ENCODE measurements around the gene TTC1. TPM values are rescaled to one million over a fixed set of nuclear protein-coding genes. Genes with fewer than 3 reads are reported as not detected.

TTC1 gene
- total and polyA plus RNA-seq, 2 of the 8 experiments (the other 6 are each of a cell fraction or from before 2014, with no cell fraction given) = 25.1 to 63.9 TPM

DNA sequence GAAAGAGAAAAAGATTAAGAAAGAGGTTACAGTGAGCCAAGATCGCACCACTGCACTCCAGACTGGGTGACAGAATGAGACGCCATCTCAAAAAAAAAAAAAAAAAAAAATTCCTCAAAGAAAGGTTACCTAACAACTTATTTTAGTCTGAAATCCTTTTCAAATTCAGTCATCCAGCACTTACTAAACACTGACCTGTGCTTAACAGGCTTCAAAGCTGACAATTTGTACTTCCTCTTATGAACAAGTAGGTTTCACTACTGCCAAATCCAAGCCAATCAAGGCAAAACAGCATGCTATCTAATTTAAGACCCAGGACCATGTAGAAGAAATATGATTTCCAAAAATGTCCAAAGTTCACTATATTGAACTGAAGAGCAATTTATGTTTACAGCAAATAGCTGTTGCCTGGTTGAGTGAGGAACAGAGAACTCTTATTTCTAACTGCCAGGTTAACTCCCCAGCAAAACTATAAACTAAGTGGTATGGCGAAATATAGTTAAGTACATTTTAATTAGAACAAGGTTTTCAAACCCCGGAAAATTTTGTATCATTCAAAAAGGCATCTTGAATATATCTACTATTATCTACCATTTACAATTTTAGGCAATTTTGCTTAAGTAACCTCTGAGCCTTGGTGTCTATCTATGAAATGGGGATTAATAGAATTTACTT is 96.9 kb downstream of the TTC1 start:
- Histone ChIP-seq H3K9ac (replicated peaks in 1 of 4; ENCODE audit: extremely low read depth in 1 of 4, low read depth in 3 of 4, low read length in 3 of 4) (no peak overlapping the region), H3K36me3 (ENCODE audit: control insufficient read depth in 2 of 4, insufficient read depth in 4 of 4, low read length in 3 of 4) (peaks cover 4 to 29% (median 11%) of the 10 kb centered on the region in 4 experiments; a peak in 5 of 8 replicates), H4K20me1 (replicated peaks in 1 of 2; ENCODE audit: control insufficient read depth in 1 of 2, insufficient read depth in 2 of 2, low read length in 2 of 2) (peaks cover 0 to 6% of the 10 kb centered on the region in 2 experiments), H4K91ac (replicated peaks; ENCODE audit: insufficient read length, low read length) (no peak overlapping the region), H3K4ac (replicated peaks; ENCODE audit: insufficient read length, low read depth, low read length) (no peak overlapping the region), H2AFZ (ENCODE audit: low read length) (no peak overlapping the region), H3K79me2 (ENCODE audit: control insufficient read depth in 1 of 2, insufficient read depth in 2 of 2, low read length in 2 of 2) (peaks cover 3 to 93% of the 10 kb centered on the region in 2 experiments; a peak in 3 of 4 replicates), H2BK20ac (ENCODE audit: low read length) (no peak overlapping the region), H3K14ac (ENCODE audit: insufficient read length) (no peak overlapping the region), H2AK5ac (ENCODE audit: low read depth, low read length) (no peak overlapping the region), H2BK120ac (replicated peaks; ENCODE audit: low read depth, low read length) (no peak overlapping the region), H3K9me3 (ENCODE audit: insufficient read depth in 2 of 2, low read depth in 1 of 2, low read length in 1 of 2) (no peaks in the 10 kb centered on the region), H3K4me1 (replicated peaks in 1 of 4; ENCODE audit: control insufficient read depth in 3 of 4, insufficient read depth in 4 of 4, low read length in 3 of 4) (no peaks in the 10 kb centered on the region; a peak in 1 of 7 replicates), H3K23me2 (ENCODE audit: low read depth, low read length) (no peaks in the 10 kb centered on the region), H4K5ac (ENCODE audit: insufficient read length, low read depth, low read length) (no peak overlapping the region), H3K79me1 (ENCODE audit: low read depth, low read length) (peaks cover 2% of the 10 kb centered on the region; the same call in 1 of the 2 replicates), H4K8ac (ENCODE audit: extremely low read depth, insufficient read depth, low read length) (no peak overlapping the region), H3K56ac (replicated peaks; ENCODE audit: insufficient read length, low read depth, low read length) (no peak overlapping the region), H2BK15ac (ENCODE audit: low read length) (no peak overlapping the region), H3K4me3 (ENCODE audit: extremely low read depth in 1 of 4, insufficient read depth in 2 of 4, low read depth in 3 of 4, low read length in 4 of 4) (no peak overlapping the region), H3K18ac (ENCODE audit: extremely low read depth, low read length) (no peak overlapping the region), H3K27ac (ENCODE audit: low read depth, low read length) (no peak overlapping the region), H3K23ac (ENCODE audit: insufficient read length) (no peak overlapping the region), H3K4me2 (ENCODE audit: insufficient read depth in 1 of 2, low read depth in 2 of 2, low read length in 2 of 2) (no peak overlapping the region), H3K27me3 (replicated peaks in 1 of 4; ENCODE audit: control insufficient read depth in 3 of 4, extremely low read depth in 1 of 4, insufficient read depth in 3 of 4, low read length in 3 of 4) (no peaks in the 10 kb centered on the region), H2BK5ac (ENCODE audit: low read depth, low read length) (no peak overlapping the region), H2BK12ac (ENCODE audit: low read depth, low read length) (no peak overlapping the region)
- no peak for DNase-seq (ENCODE audit: low read depth in 1 of 2, low spot score in 2 of 2)
- FAIRE-seq = no peak
- ChIA-PET CTCF (ENCODE audit: partially characterized antibody) (interaction anchor here (0.7 to 3.2 kb wide), 6 partner anchors 10 to 285 kb away, joined by 3 to 13 read pairs (median 4); no protein-coding TSS in a partner anchor), POLR2A (ENCODE audit: partially characterized antibody) (interaction anchor here (0.7 to 2.1 kb wide), 4 partner anchors 11 to 119 kb away, joined by 3 to 5 read pairs (median 3); no protein-coding TSS in a partner anchor)
- WGBS, 2 experiments (ENCODE audit: extremely low coverage in 1 of 2, insufficient coverage in 1 of 2, insufficient read length in 1 of 2, insufficient replicate concordance in 2 of 2, low coverage in 1 of 2, low lambda C conversion rate in 2 of 2, missing lambda C conversion rate in 1 of 2) = 95% methylated on average over 4 of the region's 4 CpGs; no CpG with 5 or more reads in 1 of the 2 experiments
- no peak for TF ChIP-seq ZNF274 (IDR thresholded peaks at IDR 0.05; ENCODE audit: borderline replicate concordance, extremely low read depth, low read length)

All from H1 (cell line).